WTC11 (cell line): Measurements from ENCODE around the gene CAPN13.

ENCODE experiments used
- ESRRA ChIP-seq: sonication (generic); formaldehyde crosslinking; IDR thresholded peaks from 2 replicates; pipeline ENCODE4 v1.8.1; 2022; ENCODE audit warnings: mild to moderate bottlenecking, missing genetic modification reagents, borderline replicate concordance
- MXD4 ChIP-seq: fragments of 250-450 bp; sonication (Bioruptor Pico); IDR thresholded peaks from 2 replicates; pipeline ENCODE4 v1.8.0; 2021; ENCODE audit warnings: mild to moderate bottlenecking, moderate library complexity, borderline replicate concordance
- NFATC4 ChIP-seq: fragments of 250-450 bp; sonication (Bioruptor Pico); IDR thresholded peaks from 2 replicates; pipeline ENCODE4 v1.9.0; 2021; ENCODE audit warnings: mild to moderate bottlenecking
- RELA ChIP-seq: sonication (generic); formaldehyde crosslinking; IDR thresholded peaks from 2 replicates; pipeline ENCODE4 v1.8.1; 2022; ENCODE audit warnings: missing genetic modification reagents, mild to moderate bottlenecking, borderline replicate concordance
- ZNF138 ChIP-seq: sonication (generic); formaldehyde crosslinking; conservative IDR thresholded peaks from 2 replicates; pipeline ENCODE4 v1.8.1; 2022; ENCODE audit warnings: mild to moderate bottlenecking, moderate library complexity, missing genetic modification reagents
- ZNF416 ChIP-seq: fragments of 250-450 bp; sonication (Bioruptor Pico); IDR thresholded peaks from 2 replicates; pipeline ENCODE4 v1.9.0; 2021; ENCODE audit warnings: mild to moderate bottlenecking, inconsistent platforms
- TF ChIP-seq, protein P1 (sequence below): sonication (generic); formaldehyde crosslinking; conservative IDR thresholded peaks from 2 replicates; pipeline ENCODE4 v1.8.1; 2022; ENCODE audit warnings: mild to moderate bottlenecking, missing genetic modification reagents
- TF ChIP-seq, protein P2 (sequence below): fragments of 200-600 bp; IDR thresholded peaks from 2 replicates; pipeline ENCODE4 v1.8.0; 2022; ENCODE audit warnings: antibody characterized with exemption
- TF ChIP-seq, protein P3 (sequence below): sonication (generic); formaldehyde crosslinking; IDR thresholded peaks from 2 replicates; pipeline ENCODE4 v1.8.1; 2023; ENCODE audit warnings: mild to moderate bottlenecking, missing genetic modification reagents
- TF ChIP-seq, protein P4 (sequence below): sonication (generic); formaldehyde crosslinking; IDR thresholded peaks from 2 replicates; pipeline ENCODE4 v1.8.1; 2022; ENCODE audit warnings: missing genetic modification reagents, borderline replicate concordance
- TF ChIP-seq, protein P5 (sequence below): sonication (generic); formaldehyde crosslinking; IDR thresholded peaks from 2 replicates; pipeline ENCODE4 v1.8.0; 2022; ENCODE audit warnings: mild to moderate bottlenecking, missing genetic modification reagents
- TF ChIP-seq, protein P6 (sequence below): sonication (generic); formaldehyde crosslinking; IDR thresholded peaks from 2 replicates; pipeline ENCODE4 v1.8.1; 2023; ENCODE audit warnings: mild to moderate bottlenecking, missing genetic modification reagents, moderate library complexity
- TF ChIP-seq, protein P7 (sequence below): sonication (generic); formaldehyde crosslinking; IDR thresholded peaks from 2 replicates; pipeline ENCODE4 v1.8.1; 2023; ENCODE audit warnings: mild to moderate bottlenecking, missing genetic modification reagents, borderline replicate concordance

DNA sequence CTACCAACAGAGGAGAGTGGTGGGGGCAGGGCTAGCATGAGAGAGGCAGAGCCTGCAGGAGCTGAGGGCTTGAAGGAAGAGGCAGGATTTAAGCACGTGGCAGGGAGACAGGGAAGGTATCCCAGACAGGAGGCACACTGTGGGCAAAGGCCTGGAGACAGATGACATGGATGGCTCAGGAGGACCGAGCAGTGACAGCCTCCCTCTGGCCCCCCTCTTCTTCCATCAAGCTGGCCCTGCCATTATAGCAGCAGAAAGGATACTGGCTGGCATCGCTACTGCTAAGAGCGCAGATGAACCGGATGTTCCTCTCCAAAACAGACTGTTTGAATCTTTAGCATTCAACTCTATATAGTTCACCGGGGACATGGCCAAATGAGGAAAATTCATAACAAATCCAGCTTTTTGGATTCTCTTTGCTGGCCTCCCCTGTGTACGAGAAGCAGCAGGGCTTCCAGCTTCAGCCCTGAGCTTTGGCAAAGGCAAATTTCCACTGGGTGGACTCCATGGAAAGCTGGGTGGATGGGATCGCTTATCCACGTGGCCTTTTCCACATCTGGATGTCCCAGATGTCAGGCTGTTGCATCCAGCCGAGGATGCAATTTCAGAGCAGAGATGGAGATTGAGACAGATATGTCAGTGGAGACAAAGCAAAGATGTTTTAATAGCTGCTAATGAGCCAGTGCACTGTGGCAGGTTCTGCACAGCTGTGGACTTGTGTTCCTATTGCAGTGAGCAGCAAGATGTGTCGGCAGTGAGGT is 36.2 kb downstream of the CAPN13 start:
- TF ChIP-seq ZNF138 (CRISPR knock-in tag) (no peak), ESRRA (CRISPR knock-in tag) (no peak), NFATC4 (CRISPR knock-in tag) (no peak), RELA (CRISPR knock-in tag) (no peak), MXD4 (no peak), ZNF416 (CRISPR knock-in tag) (no peak)
- TF ChIP-seq, protein P1, sequence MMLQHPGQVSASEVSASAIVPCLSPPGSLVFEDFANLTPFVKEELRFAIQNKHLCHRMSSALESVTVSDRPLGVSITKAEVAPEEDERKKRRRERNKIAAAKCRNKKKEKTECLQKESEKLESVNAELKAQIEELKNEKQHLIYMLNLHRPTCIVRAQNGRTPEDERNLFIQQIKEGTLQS (CRISPR knock-in tag), result no peak
- TF ChIP-seq, protein P2, sequence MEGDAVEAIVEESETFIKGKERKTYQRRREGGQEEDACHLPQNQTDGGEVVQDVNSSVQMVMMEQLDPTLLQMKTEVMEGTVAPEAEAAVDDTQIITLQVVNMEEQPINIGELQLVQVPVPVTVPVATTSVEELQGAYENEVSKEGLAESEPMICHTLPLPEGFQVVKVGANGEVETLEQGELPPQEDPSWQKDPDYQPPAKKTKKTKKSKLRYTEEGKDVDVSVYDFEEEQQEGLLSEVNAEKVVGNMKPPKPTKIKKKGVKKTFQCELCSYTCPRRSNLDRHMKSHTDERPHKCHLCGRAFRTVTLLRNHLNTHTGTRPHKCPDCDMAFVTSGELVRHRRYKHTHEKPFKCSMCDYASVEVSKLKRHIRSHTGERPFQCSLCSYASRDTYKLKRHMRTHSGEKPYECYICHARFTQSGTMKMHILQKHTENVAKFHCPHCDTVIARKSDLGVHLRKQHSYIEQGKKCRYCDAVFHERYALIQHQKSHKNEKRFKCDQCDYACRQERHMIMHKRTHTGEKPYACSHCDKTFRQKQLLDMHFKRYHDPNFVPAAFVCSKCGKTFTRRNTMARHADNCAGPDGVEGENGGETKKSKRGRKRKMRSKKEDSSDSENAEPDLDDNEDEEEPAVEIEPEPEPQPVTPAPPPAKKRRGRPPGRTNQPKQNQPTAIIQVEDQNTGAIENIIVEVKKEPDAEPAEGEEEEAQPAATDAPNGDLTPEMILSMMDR, result no peak
- TF ChIP-seq, protein P3, sequence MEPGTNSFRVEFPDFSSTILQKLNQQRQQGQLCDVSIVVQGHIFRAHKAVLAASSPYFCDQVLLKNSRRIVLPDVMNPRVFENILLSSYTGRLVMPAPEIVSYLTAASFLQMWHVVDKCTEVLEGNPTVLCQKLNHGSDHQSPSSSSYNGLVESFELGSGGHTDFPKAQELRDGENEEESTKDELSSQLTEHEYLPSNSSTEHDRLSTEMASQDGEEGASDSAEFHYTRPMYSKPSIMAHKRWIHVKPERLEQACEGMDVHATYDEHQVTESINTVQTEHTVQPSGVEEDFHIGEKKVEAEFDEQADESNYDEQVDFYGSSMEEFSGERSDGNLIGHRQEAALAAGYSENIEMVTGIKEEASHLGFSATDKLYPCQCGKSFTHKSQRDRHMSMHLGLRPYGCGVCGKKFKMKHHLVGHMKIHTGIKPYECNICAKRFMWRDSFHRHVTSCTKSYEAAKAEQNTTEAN (CRISPR knock-in tag), result no peak
- TF ChIP-seq, protein P4, sequence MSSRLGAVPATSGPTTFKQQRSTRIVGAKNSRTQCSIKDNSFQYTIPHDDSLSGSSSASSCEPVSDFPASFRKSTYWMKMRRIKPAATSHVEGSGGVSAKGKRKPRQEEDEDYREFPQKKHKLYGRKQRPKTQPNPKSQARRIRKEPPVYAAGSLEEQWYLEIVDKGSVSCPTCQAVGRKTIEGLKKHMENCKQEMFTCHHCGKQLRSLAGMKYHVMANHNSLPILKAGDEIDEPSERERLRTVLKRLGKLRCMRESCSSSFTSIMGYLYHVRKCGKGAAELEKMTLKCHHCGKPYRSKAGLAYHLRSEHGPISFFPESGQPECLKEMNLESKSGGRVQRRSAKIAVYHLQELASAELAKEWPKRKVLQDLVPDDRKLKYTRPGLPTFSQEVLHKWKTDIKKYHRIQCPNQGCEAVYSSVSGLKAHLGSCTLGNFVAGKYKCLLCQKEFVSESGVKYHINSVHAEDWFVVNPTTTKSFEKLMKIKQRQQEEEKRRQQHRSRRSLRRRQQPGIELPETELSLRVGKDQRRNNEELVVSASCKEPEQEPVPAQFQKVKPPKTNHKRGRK (CRISPR knock-in tag), result no peak
- TF ChIP-seq, protein P5, sequence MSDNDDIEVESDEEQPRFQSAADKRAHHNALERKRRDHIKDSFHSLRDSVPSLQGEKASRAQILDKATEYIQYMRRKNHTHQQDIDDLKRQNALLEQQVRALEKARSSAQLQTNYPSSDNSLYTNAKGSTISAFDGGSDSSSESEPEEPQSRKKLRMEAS (CRISPR knock-in tag), result no peak
- TF ChIP-seq, protein P6, sequence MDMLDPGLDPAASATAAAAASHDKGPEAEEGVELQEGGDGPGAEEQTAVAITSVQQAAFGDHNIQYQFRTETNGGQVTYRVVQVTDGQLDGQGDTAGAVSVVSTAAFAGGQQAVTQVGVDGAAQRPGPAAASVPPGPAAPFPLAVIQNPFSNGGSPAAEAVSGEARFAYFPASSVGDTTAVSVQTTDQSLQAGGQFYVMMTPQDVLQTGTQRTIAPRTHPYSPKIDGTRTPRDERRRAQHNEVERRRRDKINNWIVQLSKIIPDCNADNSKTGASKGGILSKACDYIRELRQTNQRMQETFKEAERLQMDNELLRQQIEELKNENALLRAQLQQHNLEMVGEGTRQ (CRISPR knock-in tag), result no peak
- TF ChIP-seq, protein P7, sequence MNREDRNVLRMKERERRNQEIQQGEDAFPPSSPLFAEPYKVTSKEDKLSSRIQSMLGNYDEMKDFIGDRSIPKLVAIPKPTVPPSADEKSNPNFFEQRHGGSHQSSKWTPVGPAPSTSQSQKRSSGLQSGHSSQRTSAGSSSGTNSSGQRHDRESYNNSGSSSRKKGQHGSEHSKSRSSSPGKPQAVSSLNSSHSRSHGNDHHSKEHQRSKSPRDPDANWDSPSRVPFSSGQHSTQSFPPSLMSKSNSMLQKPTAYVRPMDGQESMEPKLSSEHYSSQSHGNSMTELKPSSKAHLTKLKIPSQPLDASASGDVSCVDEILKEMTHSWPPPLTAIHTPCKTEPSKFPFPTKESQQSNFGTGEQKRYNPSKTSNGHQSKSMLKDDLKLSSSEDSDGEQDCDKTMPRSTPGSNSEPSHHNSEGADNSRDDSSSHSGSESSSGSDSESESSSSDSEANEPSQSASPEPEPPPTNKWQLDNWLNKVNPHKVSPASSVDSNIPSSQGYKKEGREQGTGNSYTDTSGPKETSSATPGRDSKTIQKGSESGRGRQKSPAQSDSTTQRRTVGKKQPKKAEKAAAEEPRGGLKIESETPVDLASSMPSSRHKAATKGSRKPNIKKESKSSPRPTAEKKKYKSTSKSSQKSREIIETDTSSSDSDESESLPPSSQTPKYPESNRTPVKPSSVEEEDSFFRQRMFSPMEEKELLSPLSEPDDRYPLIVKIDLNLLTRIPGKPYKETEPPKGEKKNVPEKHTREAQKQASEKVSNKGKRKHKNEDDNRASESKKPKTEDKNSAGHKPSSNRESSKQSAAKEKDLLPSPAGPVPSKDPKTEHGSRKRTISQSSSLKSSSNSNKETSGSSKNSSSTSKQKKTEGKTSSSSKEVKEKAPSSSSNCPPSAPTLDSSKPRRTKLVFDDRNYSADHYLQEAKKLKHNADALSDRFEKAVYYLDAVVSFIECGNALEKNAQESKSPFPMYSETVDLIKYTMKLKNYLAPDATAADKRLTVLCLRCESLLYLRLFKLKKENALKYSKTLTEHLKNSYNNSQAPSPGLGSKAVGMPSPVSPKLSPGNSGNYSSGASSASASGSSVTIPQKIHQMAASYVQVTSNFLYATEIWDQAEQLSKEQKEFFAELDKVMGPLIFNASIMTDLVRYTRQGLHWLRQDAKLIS (CRISPR knock-in tag), result no peak
